IPS-20b (cell line): ENCODE measurements around the gene UNC79.
"Not testable (repeated sequence)": the region's sequence is repeated elsewhere in the genome, so short reads cannot be mapped to it uniquely, and the experiment has no call there.

Experiments
- H3K27ac ChIP-seq: one replicate; pipeline ENCODE4 v1.5.1; 2013; ENCODE audit warnings: low read length
- H3K27me3 ChIP-seq: 2 replicates; pipeline ENCODE4 v1.6.1; 2013; ENCODE audit warnings: mild to moderate bottlenecking, low read length, inconsistent platforms; ENCODE audit not compliant: insufficient read depth
- H3K36me3 ChIP-seq: 2 replicates; pipeline ENCODE4 v1.6.1; 2013; ENCODE audit warnings: low read depth, mild to moderate bottlenecking, inconsistent platforms, low read length, moderate library complexity; ENCODE audit not compliant: insufficient read depth
- H3K4me1 ChIP-seq: 2 replicates; pipeline ENCODE4 v1.6.1; 2013; ENCODE audit warnings: mild to moderate bottlenecking, control low read depth, inconsistent platforms, low read length, moderate library complexity; ENCODE audit not compliant: insufficient read depth
- H3K4me3 ChIP-seq: 2 replicates; pipeline ENCODE4 v1.5.1; 2013; ENCODE audit warnings: mild to moderate bottlenecking, low read length, inconsistent platforms
- H3K9ac ChIP-seq: 2 replicates; pipeline ENCODE4 v1.6.1; 2013; ENCODE audit warnings: low read depth, mild to moderate bottlenecking, inconsistent platforms, low read length, moderate library complexity
- H3K9me3 ChIP-seq: 2 replicates; pipeline ENCODE4 v1.6.1; 2013; ENCODE audit warnings: mild to moderate bottlenecking, low read depth, low read length, inconsistent platforms; ENCODE audit not compliant: insufficient read depth

The UNC79 gene

DNA sequence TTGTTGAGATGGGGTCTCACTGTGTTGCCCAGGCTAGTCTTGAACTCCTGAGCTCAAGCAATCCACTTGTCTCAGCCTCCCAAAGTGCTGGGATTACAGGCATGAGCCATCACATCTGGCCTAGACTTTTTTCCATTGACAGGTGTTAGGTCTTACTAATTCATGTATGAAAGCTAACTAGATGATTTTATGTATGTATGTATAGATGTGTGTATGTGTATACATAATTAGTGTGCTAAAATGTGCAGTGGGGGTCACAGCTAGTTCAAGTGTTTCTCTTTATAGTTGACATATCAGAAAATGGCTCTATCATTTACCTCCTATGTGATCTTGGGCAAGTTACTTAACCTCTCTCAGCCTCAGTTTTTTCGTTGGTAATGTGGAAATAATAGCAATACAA is 23.5 kb downstream of the UNC79 start:
- no peak overlapping the region for H3K9ac ChIP-seq
- H3K27me3 ChIP-seq, result no peaks in the 10 kb centered on the region
- H3K27ac ChIP-seq, result no peak overlapping the region
- H3K4me1 ChIP-seq, result peaks cover 12% of the 10 kb centered on the region; the same call in 1 of the 2 replicates
- no peak overlapping the region for H3K4me3 ChIP-seq
- H3K36me3 ChIP-seq, result no peaks in the 10 kb centered on the region
- no peaks in the 10 kb centered on the region for H3K9me3 ChIP-seq

DNA sequence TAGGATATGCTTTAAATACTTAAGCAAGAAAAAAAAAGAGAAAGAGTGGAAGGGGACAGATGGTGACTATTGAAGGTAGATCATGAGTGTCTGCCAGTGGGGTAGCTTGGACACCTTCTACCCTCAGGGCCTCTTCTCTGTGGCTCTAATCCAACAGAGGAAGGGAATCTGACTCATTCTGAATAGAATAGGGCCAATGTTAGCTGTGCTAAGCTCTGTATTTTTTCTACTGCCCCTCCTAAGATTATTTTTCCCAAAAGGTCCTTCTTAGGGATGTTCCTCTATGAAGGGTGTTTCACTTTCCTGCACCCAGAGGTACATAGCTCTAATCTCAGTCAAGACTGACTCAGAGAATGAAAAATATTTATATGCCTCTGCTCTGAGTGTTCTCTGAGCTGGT is 25.6 kb downstream of the UNC79 start:
- Histone ChIP-seq H3K9me3 (no peaks in the 10 kb centered on the region), H3K4me3 (no peak overlapping the region), H3K27me3 (no peaks in the 10 kb centered on the region), H3K4me1 (peaks cover 12% of the 10 kb centered on the region; the same call in 1 of the 2 replicates), H3K36me3 (no peaks in the 10 kb centered on the region), H3K27ac (no peak overlapping the region), H3K9ac (no peak overlapping the region)

DNA sequence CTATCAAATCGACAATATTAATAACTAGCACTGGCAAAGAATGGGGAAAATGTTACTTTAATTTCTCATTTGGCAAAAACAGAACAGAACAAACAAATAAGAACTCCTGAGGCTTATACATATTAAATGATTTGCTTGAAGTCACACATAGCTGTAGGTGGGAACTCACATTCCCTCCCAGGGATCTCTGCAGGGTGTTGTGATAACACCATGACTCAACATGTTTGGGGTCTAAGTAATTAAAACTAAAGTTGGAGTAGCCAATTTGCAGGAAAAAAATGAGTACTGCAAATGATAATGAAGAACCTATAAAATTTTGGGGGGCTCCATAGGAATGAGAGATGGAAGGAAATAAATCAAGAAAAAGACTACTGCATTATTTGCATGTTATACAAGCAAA is 27.5 kb downstream of the UNC79 start:
- H3K27ac ChIP-seq, result no peak overlapping the region

DNA sequence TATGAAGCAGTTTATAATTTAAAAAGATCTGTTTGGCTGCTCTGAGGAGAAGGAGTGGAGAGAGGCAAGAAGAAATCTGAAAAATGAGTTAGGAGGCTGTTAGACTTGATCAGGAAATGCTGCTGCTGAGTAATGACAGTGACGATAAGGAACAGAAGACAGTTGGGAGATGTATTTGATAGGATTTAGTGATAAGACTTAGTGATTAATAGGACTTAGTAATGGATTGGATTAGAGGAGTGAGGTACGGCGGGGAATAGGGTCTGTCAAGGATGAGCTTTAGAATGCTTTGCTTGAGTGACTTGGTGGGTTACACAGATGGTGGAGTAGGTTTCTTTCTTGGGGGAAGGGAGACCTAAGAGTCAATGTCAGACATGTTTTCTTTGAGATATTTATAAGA is 31.7 kb downstream of the UNC79 start:
- Histone ChIP-seq H3K9me3 (no peaks in the 10 kb centered on the region), H3K4me1 (peaks cover 9% of the 10 kb centered on the region; the same call in 1 of the 2 replicates), H3K9ac (no peak overlapping the region), H3K4me3 (no peak overlapping the region), H3K36me3 (no peaks in the 10 kb centered on the region), H3K27me3 (no peaks in the 10 kb centered on the region), H3K27ac (no peak overlapping the region)

More for the DNA sequence above, 27.5 kb downstream of the UNC79 start:
- Histone ChIP-seq H3K9me3 (no peaks in the 10 kb centered on the region), H3K36me3 (no peaks in the 10 kb centered on the region), H3K9ac (no peak overlapping the region), H3K27me3 (no peaks in the 10 kb centered on the region), H3K4me3 (no peak overlapping the region), H3K4me1 (peaks cover 12% of the 10 kb centered on the region; the same call in 1 of the 2 replicates)

DNA sequence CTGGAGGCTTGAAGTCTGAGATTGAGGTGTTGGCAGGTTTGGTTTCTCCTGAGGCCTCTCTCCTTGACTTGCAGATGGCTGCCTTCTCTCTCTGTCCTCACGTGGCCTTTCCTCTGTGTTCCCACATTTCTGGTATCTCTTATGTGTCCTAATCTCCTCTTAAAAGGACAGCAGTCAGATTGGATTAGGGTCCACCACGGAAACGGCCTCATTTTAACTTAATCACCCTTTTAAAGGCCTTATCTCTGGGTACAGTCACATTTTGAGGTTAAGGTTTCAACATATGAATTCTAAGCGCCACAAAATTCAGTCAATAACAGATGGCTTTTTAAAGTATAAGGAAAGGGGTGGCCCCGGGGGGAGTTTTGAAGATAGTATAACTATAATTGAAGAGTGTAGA is 33.5 kb downstream of the UNC79 start:
- Histone ChIP-seq H3K27me3 (no peaks in the 10 kb centered on the region), H3K9me3 (no peaks in the 10 kb centered on the region), H3K27ac (no peak overlapping the region), H3K9ac (no peak overlapping the region), H3K36me3 (no peaks in the 10 kb centered on the region), H3K4me3 (no peak overlapping the region), H3K4me1 (no peaks in the 10 kb centered on the region)

DNA sequence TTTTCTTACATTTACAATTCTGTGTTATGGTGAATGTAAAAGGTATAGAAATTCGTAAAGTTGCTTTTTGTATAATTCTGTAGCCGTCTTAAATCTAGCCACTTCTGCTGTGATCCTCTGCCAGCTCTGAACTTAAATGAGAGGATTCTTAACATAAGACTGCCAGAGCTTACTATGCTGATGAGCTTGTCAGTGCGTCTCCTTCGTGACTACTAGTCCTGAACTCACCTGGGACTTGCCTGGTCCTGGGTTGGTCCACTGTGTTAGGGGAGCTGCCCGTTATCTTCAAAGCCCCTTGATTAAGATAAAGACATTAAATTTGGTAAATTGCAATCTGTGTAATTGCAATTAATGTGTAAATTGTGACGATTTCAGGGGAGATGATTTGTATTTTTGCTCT is 44.7 kb downstream of the UNC79 start:
- Histone ChIP-seq H3K36me3 (no peaks in the 10 kb centered on the region), H3K27me3 (no peaks in the 10 kb centered on the region), H3K4me3 (no peak overlapping the region), H3K9ac (no peak overlapping the region), H3K27ac (no peak overlapping the region), H3K4me1 (no peaks in the 10 kb centered on the region), H3K9me3 (no peaks in the 10 kb centered on the region)

DNA sequence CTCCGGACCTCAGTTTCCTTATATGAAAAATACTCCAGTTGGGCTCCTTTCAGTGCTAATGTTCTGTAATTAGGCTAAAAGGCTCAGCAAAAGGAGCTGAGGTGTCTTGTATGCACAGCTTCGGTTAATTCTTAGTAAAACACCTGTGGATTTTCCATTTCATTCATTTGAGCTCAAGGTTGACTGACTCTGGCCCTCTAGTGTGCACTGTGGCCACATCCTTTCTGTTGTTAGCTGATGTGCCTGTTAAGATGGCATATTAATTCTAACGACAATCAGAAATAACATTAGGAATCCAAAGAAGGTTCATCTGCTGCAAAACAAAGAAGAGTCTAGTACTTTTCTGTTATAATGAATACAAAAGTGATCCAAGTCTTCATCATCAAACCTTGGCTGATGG is 45.6 kb downstream of the UNC79 start:
- no peaks in the 10 kb centered on the region for H3K9me3 ChIP-seq
- H3K4me3 ChIP-seq, result no peak overlapping the region
- no peak overlapping the region for H3K27ac ChIP-seq
- no peaks in the 10 kb centered on the region for H3K27me3 ChIP-seq
- no peaks in the 10 kb centered on the region for H3K4me1 ChIP-seq
- H3K9ac ChIP-seq, result no peak overlapping the region
- no peaks in the 10 kb centered on the region for H3K36me3 ChIP-seq

DNA sequence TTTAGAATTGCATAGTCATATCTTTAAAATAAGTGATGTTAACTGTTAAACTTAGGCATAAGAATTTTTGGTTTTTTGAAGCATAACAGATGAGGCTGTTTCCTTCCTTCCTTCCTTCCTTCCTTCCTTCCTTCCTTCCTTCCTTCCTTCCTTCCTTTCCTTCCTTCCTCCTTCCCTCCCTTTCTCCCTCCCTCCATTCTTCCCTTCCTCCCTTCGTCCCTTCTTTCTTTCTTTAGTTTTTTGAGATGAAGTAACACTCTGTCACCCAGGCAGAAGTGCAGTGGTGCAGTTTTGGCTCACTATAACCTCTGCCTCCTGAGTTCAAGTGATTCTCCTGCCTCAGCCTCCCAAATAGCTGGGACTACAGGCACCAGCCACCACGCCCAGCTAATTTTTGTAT is 48.3 kb downstream of the UNC79 start:
- not testable (repeated sequence) for H3K4me3 ChIP-seq, H3K27me3 ChIP-seq, H3K4me1 ChIP-seq, H3K27ac ChIP-seq, H3K9me3 ChIP-seq, H3K9ac ChIP-seq, H3K36me3 ChIP-seq

DNA sequence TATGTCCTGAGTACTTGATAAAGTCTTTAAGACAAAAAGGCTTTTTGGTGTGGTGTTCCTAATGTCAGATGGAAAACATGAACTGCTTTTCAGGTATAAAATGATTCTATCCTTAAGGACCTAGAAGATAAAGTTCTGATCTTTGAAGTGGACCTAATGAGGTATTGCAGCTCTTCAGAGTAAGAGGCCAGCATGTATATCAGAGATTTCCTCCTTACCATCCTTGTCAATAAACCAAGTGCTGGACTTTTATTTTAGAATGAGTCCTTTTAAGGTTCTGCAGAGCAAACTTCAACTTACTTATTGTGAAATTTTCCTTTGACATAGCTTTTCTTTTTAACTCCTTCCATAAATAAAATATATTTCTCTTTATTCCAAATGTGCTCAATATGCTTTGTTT is 50.1 kb downstream of the UNC79 start:
- Histone ChIP-seq H3K4me1 (no peaks in the 10 kb centered on the region), H3K27ac (no peak overlapping the region), H3K9me3 (no peaks in the 10 kb centered on the region), H3K4me3 (no peak overlapping the region), H3K9ac (no peak overlapping the region), H3K27me3 (no peaks in the 10 kb centered on the region), H3K36me3 (no peaks in the 10 kb centered on the region)

DNA sequence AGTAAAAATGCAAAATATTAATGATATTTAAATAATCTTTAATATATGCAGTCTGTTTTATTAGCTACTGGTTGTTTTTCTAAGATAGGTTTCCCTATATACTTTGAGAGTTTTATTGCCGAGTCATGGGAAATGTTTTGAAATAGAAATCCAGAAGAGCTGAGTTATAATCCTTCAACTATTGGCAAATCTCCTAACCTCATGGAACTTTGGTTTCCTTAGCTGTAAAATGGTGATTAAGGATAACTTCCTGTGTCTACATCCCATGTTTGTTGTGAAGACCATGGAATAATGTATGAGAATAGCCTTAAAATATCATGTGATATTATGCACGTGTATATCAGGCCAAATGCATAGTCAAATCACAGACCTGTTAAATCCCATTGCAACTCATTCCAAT is 51.0 kb downstream of the UNC79 start:
- H3K27me3 ChIP-seq, result no peaks in the 10 kb centered on the region
- no peaks in the 10 kb centered on the region for H3K36me3 ChIP-seq
- no peaks in the 10 kb centered on the region for H3K9me3 ChIP-seq
- H3K27ac ChIP-seq, result no peak overlapping the region
- H3K9ac ChIP-seq, result no peak overlapping the region
- no peaks in the 10 kb centered on the region for H3K4me1 ChIP-seq
- H3K4me3 ChIP-seq, result no peak overlapping the region

DNA sequence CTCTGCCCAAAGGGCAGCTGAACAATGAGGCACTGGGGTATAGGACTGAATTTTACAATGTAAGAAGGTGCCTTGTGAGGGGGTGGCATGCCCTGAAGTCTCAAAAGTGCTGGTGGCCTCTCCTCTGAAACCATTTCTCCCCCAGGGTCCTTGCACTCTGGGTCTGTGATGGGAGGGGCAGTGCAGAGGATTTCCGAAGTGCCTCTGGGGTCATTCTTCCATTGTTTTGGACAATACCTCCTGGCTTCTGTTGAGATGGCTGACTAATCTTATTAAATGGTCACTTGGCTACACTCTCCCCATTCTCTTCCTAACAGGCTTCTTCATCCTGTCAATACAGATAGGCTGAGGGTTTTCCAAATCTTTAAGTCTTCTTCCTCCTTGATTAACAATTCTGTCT is 59.3 kb downstream of the UNC79 start:
- Histone ChIP-seq H3K27ac (no peak overlapping the region), H3K4me1 (no peaks in the 10 kb centered on the region), H3K4me3 (no peak overlapping the region)

DNA sequence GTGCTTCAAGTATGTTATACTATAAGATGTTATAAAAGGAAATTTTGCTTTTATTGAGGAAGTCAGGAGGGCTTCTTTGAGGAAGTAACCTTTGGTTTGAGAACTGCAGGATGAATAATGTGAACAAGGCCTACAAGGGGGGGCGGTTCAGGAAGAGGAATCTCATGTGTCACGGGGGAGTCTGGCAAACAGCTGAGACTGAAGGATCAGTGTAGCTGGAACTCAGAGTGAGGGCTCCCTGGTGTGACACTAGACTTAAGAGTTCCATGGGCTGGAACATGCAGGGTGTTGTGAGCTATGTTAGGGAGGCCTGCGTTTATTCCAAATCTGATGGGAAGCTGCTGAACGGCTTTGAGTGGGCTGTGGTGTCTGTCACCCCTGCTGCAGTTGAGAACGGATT is 62.3 kb downstream of the UNC79 start:
- Histone ChIP-seq H3K27me3 (no peaks in the 10 kb centered on the region), H3K9ac (no peak overlapping the region), H3K36me3 (no peaks in the 10 kb centered on the region), H3K4me3 (no peak overlapping the region), H3K4me1 (no peaks in the 10 kb centered on the region), H3K9me3 (no peaks in the 10 kb centered on the region), H3K27ac (no peak overlapping the region)

More for the DNA sequence above, 59.3 kb downstream of the UNC79 start:
- no peaks in the 10 kb centered on the region for H3K9me3 ChIP-seq
- H3K27me3 ChIP-seq, result no peaks in the 10 kb centered on the region
- H3K36me3 ChIP-seq, result no peaks in the 10 kb centered on the region
- H3K9ac ChIP-seq, result no peak overlapping the region

DNA sequence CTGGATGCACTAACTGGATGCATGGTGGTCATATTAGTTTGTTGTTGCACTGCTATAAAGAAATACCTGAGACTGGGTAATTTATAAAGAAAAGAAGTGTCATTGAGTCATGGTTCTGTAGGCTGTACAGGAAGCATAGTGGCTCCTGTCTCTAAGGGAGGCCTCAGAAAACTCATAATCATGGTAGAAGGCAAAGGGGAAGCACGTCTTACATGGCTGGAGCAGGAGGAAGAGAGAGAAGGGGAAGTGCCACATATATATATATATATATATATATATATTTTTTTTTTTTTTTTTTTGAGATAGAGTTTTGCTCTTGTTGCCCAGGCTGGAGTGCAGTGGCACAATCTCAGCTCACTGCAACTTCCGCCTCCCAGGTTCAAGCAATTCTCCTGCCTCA is 62.9 kb downstream of the UNC79 start:
- not testable (repeated sequence) for H3K9ac ChIP-seq, H3K27ac ChIP-seq, H3K36me3 ChIP-seq, H3K4me1 ChIP-seq, H3K27me3 ChIP-seq, H3K4me3 ChIP-seq, H3K9me3 ChIP-seq
